ENCODE measurements around the gene ZNF212.
"Not testable (repeated sequence)": the region's sequence is repeated elsewhere in the genome, so short reads cannot be mapped to it uniquely, and the experiment has no call there.

ZNF212 gene

DNA sequence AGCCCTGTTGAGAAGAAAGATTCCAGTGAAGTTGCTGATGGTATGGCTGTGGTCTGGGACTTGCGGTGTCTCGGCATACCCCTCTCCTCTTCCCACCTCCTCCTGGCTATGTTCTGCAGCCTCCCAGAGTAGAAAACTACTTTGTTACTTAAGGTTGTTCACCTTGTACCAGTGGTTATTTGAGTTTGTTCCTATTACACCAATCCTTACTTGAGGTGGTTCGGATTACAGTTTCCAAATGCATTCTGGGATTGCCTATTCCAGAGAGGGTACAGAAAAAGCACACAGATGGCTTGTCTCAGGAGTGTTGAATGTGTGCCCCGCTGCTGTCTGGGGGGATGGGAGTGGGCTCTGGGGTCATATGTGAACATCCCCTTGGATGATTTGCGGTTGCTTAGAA, 15.7 kb downstream of the ZNF212 start:
- DNase-seq: no peak

GRCh38 chr7:149256568-149256967, 17.1 kb downstream of the ZNF212 start:
- no peak for DNase-seq

GRCh38 chr7:149257146-149257545, 17.7 kb downstream of the ZNF212 start:
- DNase-seq: no peak

GRCh38 chr7:149261316-149261828, 21.9 kb downstream of the ZNF212 start:
- peak; percentile 24 for DNase-seq

- peak; percentile 86 for DNase-seq
Measured at GRCh38 chr7:149261829-149262617, 22.6 kb downstream of the ZNF212 start, which contains the start of gene ZNF783. TSS of gene ZNF783 (plus strand) at chr7:149262196. CDS start at chr7:149262334, 138 bp downstream.

DNA sequence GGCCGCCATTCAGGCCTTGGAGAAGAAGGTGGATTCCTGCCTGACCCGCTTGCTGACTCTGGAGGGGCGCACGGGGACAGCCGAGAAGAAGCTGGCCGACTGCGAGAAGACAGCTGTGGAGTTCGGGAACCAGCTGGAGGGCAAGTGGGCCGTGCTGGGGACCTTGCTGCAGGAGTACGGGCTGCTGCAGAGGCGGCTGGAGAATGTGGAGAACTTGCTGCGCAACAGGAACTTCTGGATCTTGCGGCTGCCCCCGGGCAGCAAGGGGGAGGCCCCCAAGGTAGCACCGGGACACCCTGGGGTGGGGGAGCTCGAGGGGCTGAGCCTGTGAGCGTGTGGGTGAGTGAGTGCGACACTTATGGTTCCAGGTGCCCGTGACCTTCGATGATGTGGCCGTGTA, 27.0 kb downstream of the ZNF212 start:
- no peak for DNase-seq

DNA sequence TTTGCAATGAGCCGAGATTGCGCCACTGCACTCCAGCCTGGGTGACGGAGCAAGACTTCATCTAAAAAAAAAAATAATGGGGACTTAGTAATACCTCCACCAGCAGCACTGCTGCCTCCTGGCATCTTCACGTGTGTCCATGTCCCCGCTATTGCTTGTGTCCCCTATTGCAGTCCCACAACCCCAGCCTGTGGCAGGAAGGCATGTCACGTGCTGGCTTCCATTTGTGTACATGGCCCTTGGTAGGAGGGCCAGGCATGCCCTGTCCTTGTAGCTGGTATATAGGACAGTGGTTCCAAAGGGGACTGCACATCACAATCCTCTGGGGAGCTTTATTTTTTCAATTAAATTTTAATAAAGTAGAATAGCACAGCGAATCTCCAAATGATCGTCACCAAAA, 28.3 kb downstream of the ZNF212 start:
- no peak for DNase-seq

DNA sequence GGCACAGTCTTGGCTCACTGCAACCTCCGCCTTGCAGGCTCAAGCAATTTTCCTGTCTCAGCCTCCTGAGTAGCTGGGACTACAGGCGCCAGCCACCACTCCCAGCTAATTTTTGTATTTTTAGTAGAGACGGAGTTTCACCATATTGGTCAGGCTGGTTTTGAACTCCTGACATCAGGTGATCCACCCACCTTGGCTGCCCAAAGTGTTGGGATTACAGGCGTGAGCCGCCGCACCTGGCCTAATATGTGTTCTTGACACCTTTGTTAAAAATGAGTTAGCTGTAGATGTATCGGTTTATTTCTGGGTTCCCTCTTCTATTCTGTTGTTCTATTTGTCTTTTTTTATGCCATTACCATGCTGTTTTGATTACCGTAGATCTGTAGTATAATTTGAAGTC, 35.0 kb downstream of the ZNF212 start:
- not testable (repeated sequence) for DNase-seq

DNA sequence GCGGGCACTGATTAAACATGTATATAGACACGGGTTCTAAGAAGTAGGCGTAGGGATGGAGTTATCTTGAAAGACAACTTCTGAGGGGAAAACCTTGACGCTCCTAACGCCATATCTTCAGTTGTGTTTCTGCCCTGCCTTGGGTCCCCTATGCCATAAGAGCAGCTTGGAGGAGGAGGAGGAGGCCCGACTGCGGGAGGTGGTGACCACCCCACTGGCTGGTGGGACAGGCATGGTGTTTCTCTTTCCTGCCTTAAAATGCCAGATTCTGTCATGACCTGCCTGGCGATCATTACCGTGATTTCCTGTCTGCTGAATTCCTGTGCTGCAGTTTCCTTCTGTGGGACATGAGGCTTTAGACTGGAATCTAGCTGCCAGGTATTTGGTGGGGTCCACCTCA, 38.4 kb downstream of the ZNF212 start:
- no peak for DNase-seq

DNA sequence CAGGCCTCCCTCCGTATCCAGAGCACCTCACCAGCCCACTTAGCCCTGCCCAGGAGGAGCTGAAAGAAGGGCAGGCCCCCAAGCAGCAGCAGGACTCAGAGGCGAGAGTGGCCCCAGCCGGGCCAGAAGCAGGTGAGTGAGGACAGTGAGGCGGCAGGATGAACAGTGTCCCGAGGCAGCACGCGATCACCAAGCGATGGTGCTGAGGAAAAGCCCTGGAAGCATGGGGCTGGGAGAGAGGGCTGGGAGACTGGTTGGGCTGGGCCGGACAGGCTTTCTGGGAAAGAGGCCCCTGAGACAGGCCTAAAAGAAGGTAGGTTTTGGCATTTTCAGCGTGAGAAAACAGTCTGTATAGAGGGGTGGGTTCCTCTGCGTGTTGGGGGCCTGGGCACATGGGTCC, 38.9 kb downstream of the ZNF212 start:
- no peak for DNase-seq

- no peak for DNase-seq
Measured at GRCh38 chr7:149279111-149279743, 39.8 kb downstream of the ZNF212 start.

- DNase-seq: no peak
Measured at GRCh38 chr7:149280151-149280550, 40.7 kb downstream of the ZNF212 start.

GRCh38 chr7:149280661-149281507, 41.4 kb downstream of the ZNF212 start:
- DNase-seq: no peak

GRCh38 chr7:149281508-149282330, 42.3 kb downstream of the ZNF212 start:
- no peak for DNase-seq

DNA sequence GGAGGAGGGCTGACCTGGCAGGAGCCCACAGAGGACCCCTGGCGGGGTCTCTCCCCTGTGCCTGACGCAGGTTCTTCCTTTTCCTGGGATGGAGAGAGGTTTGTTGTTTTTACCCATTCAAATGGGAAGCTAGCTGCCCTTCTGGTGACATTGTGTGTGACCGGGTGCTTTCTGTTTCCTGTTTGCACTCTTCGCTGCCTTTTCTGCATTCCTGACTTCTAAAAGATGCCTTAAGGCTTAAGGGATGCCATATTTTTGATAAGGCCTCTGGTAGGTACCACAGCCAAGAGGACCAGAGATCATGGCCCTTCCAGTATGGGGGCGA, 42.8 kb downstream of the ZNF212 start:
- no peak for DNase-seq

DNA sequence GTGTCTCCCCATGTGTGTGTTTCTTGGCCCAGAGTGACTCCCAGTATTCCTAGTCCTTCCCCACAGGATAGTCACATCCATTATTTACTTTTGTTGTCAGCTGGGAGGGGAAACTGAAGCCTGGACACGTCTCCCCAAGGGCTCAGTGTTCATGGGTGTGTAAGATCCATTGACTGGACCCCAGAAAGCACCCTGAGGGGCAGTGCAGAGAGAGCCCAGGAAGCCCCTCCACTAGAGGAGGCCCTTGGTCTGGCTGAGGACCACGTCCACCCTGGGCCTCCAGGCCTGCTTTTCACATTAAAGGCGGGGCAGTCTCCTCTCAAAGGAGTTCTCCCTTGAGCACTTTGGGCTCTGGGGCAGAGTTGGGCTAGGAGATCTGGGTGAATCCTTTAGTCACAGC, 43.9 kb downstream of the ZNF212 start:
- DNase-seq: no peak

- no peak for DNase-seq
Measured at GRCh38 chr7:149284343-149284742, 44.9 kb downstream of the ZNF212 start.

- DNase-seq: peak; percentile 91
Measured at GRCh38 chr7:149284850-149285585, 45.6 kb downstream of the ZNF212 start.

DNA sequence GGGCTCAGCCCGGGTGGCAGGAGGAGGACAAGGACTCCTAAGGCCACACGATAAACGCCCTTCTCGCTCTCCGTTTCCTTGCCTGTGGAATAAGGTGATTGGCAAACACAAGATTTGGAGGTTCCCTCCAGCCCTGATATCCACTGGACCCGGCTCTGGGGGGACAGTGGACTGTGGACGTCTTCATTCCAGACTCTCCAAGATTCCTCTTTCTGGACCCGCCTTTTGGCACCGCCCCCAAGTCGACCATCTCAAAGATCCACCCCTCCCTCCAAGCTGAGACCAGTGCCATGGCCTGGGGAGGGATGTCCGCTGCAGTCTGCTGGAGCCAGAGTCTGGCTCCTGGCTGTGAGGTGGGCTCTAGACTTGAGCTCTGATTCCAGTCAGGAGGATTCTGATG, 46.2 kb downstream of the ZNF212 start:
- no peak for DNase-seq

DNA sequence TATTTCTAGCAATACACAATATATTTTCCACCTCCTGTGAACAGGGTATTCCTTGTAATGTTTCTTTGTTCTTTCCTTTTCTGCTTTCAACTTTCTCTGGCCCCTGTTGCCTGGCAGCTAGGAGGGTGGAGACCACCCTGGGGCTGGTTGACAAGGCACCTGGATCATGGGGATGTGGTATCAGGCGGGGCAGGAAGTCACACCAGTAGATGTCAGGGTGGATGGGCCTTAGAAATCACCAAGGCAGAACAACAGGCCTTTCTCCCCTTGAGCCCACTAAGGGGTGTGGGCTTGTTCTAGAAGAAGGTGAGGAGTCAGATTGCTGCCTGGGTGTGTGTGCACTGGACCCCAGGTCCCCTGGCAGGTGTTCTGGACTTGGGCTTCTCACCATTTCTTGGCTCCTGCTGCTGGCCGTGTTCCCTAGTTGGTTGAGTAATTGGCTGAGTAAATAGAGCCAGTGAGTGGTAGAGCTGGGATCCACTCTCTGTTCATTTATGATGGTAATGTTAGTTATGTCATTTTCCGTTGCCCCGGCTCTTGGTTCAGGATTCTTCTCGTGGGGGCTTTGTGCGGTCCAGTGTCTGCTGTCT, 47.5 kb downstream of the ZNF212 start:
- DNase-seq: no peak

- DNase-seq: no peak
Measured at GRCh38 chr7:149287622-149288021, 48.2 kb downstream of the ZNF212 start.
